PFSK-1 (cell line): Measurements from ENCODE around the gene CEPT1.

Experiments
- FOXP2 ChIP-seq: optimal IDR thresholded peaks from 2 replicates; pipeline ENCODE3; 2011; ENCODE audit warnings: borderline replicate concordance, control low read depth, inconsistent platforms; ENCODE audit not compliant: insufficient read depth; ENCODE audit errors: extremely low read length, extremely low read depth
- POLR2AphosphoS5 ChIP-seq: IDR thresholded peaks from 2 replicates; pipeline ENCODE4 v1.6.1; 2012; ENCODE audit warnings: low read depth, mild to moderate bottlenecking, control low read depth, low read length, moderate library complexity
- REST ChIP-seq, 2 experiments: IDR thresholded peaks; 2 replicates each; pipeline versions ENCODE4 v1.6.1 to v1.8.0; 2011 to 2012; ENCODE audit warnings: low read depth in 2 of 2, low read length in 2 of 2, control low read depth in 1 of 2, inconsistent platforms in 1 of 2, mild to moderate bottlenecking in 1 of 2, moderate library complexity in 1 of 2; ENCODE audit not compliant: insufficient read depth in 1 of 2
- SIN3A ChIP-seq: IDR thresholded peaks from 2 replicates; pipeline ENCODE4 v1.6.1; 2012; ENCODE audit warnings: mild to moderate bottlenecking, low read length, moderate library complexity, borderline replicate concordance; ENCODE audit not compliant: insufficient read depth
- TAF1 ChIP-seq: IDR thresholded peaks from 2 replicates; pipeline ENCODE4 v1.6.1; 2012; ENCODE audit warnings: low read length, control low read depth, borderline replicate concordance; ENCODE audit not compliant: insufficient read depth

CEPT1 gene

DNA sequence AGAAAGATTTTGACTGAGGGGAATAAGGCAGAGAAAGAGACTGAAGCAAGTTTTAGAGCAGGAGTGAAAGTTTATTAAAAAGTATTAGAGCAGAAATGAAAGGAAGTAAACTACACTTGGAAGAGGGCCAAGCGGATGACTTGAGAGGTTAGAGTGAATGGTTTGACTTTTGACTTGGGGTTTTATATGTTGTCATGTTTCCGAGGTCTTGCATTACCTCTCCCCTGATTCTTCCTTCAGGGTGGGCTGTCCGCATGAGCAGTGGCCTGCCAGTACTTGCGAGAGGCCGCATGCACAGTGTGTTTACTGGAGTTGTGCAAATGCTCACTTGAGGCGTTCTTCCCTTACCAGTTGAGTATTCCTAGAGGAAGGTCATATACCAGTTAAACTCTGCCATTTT lies 73.4 kb downstream of the CEPT1 start:
- TF ChIP-seq FOXP2 (no peak), SIN3A (no peak), TAF1 (no peak), POLR2AphosphoS5 (no peak), REST (IDR thresholded peaks at IDR 0.05; ENCODE audit: insufficient read depth in 1 of 2, low read depth in 2 of 2, low read length in 2 of 2) (no peak)

GRCh38 chr1:111214074-111214801 lies 74.2 kb downstream of the CEPT1 start:
- TF ChIP-seq POLR2AphosphoS5 (no peak), REST (IDR thresholded peaks at IDR 0.05; ENCODE audit: insufficient read depth in 1 of 2, low read depth in 2 of 2, low read length in 2 of 2) (no peak), SIN3A (no peak), FOXP2 (no peak), TAF1 (no peak)

DNA sequence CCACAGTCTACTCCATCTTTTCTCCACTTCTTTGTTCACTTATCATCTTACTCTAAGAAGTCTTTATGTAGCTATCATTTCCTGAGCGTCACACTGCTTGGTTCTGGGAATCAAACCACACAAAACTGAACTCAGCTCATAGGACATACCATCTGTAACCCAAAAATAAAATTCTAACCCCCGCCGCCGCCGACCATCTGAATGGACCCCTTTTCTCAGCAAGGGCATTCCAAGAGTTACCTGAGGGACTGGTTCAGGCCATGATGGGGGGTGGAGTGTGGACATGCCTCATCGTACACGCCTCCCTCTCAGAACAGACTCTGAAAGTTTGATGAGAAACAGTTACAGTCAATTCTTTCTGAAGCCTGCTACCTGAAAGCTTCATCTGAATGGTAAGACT lies 74.9 kb downstream of the CEPT1 start:
- TF ChIP-seq SIN3A (no peak), FOXP2 (no peak)

DNA sequence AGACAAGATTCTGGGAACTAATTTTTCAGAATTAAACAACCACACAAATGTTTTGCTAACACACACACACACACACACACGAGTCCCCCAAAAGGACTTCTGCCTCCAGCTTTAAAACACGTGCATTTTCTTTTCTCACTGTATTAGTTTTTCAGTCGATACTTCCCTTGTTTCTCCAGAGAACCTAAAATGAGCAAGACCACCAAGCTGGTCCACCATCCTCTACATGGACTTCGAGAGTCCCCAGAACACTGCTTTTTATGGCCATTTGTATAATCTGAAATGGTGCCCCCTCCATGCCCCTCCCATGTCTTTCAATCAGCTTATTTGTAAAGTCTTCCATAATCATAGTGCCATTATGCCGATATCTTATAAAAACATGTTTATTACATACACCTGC lies 76.7 kb downstream of the CEPT1 start:
- TF ChIP-seq SIN3A, result no peak
- TF ChIP-seq TAF1, result no peak
- no peak for TF ChIP-seq FOXP2
- no peak for TF ChIP-seq REST (IDR thresholded peaks at IDR 0.05; ENCODE audit: insufficient read depth in 1 of 2, low read depth in 2 of 2, low read length in 2 of 2)
- no peak for TF ChIP-seq POLR2AphosphoS5

DNA sequence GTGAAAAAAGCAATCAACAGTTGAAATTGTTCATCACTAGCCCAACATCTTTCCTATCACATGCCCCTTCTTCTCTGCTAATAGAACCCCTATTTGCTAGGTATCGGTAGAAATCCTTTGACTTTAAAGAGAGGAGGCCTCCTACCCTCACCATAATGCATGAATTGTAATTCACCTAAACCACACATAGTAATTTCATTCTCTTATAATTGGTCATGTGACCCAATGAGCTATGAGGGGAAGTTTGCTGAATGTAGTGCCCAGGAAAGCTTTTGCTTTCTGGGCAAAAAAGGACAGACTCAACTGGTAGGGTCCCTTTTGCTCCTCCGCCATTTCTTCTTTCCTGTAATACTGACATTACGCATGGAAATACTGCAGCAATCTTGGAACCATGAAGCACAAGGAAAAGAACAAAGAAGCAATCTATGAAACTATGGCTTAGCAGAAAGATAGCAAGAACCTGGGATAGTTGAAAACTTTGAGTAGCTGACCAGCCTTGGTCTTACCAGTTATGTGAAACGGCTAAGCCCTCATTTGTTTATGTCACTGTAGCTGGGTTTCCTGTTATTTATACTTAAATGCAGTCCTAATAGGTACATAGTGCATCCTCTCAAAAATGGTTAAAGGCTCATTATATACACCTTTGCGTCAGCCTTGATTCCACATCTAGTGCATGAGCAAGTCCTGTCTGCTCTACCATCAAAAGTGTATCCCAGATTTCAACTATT lies 77.3 kb downstream of the CEPT1 start:
- TF ChIP-seq POLR2AphosphoS5, result no peak
- TF ChIP-seq REST (IDR thresholded peaks at IDR 0.05; ENCODE audit: insufficient read depth in 1 of 2, low read depth in 2 of 2, low read length in 2 of 2), result no peak
- TF ChIP-seq TAF1, result no peak
- no peak for TF ChIP-seq SIN3A
- no peak for TF ChIP-seq FOXP2
